Spinal cord (tissue), 10 donors: Measurements from ENCODE around the gene SH3RF3. TPM values are rescaled to one million over a fixed set of nuclear protein-coding genes. Genes with fewer than 3 reads are reported as not detected.

ENCODE experiments used
- DNase-seq, 6 donors: peaks; one replicate each; pipeline versions ENCODE4 v3.0.0 to v3.0.0-alpha.2; 2013 to 2015; ENCODE audit warnings: low spot score in 6 of 6, low read depth in 4 of 6
- H3K27ac ChIP-seq: one replicate; pipeline ENCODE4 v1.5.1; 2013; ENCODE audit warnings: low read depth, low read length, control low read depth
- H3K27me3 ChIP-seq: one replicate; pipeline ENCODE4 v1.6.1; 2013; ENCODE audit warnings: low read length; ENCODE audit not compliant: control insufficient read depth, insufficient read depth
- H3K36me3 ChIP-seq: one replicate; pipeline ENCODE4 v1.6.1; 2013; ENCODE audit warnings: low read length; ENCODE audit not compliant: control insufficient read depth, insufficient read depth
- H3K4me1 ChIP-seq: one replicate; pipeline ENCODE4 v1.6.1; 2013; ENCODE audit warnings: low read length; ENCODE audit not compliant: control insufficient read depth, insufficient read depth
- H3K4me3 ChIP-seq: one replicate; pipeline ENCODE4 v1.5.1; 2013; ENCODE audit warnings: low read depth, low read length, control low read depth
- H3K9me3 ChIP-seq: one replicate; pipeline ENCODE4 v1.6.1; 2013; ENCODE audit warnings: low read length; ENCODE audit not compliant: control insufficient read depth, insufficient read depth
- WGBS: methylation state at CpG from one replicate; pipeline ENCODE4 v1.1.5; 2013; ENCODE audit warnings: missing lambda C conversion rate; ENCODE audit not compliant: insufficient coverage; 5-methylcytosine and 5-hydroxymethylcytosine counted together
- polyA plus RNA-seq, 2 donors: library from polyadenylated mRNA; unstranded; fragments of 120-200 nt; gene quantifications; one replicate each; pipeline ENCODE4 v1.2.1, GENCODE V29; 2013; ENCODE audit not compliant: insufficient read length in 2 of 2
- total RNA-seq, 2 donors: library from RNA; depleted of rRNA in 1 of 2; stranded (reverse); fragments of 120-200 nt in 1 of 2; fragments of >200 nt in 1 of 2; gene quantifications; one replicate each; pipeline versions ENCODE4 v1.2.3 to v1.2.4, GENCODE V29; 2013 to 2014
- donor health status: healthy.

Gene SH3RF3
- total and polyA plus RNA-seq, 4 donors = 4.8 to 11.8 (median 7.8) TPM

DNA sequence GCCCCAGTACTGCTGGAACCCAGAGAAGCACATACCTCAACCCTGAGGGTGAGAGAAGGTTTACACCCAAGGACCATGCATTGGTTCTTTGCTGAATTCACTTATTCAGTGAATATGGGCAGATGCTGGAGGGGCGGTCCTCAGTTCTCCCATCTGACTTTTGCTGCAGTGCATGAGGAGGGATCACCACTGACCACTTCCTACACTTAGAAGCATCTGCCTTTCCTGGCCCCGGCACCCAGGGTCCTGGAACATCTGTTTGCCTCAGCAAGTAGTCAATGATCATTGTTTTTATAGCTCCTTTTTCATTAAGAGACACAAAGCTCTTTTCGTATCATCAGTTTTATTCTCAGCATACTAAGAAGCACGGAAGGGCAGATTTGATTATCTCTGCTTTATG lies 211.4 kb downstream of the SH3RF3 start:
- Histone ChIP-seq H3K27me3 (peaks cover 7% of the 10 kb centered on the region), H3K36me3 (no peaks in the 10 kb centered on the region), H3K9me3 (no peaks in the 10 kb centered on the region), H3K4me1 (peaks cover 26% of the 10 kb centered on the region), H3K4me3 (no peak overlapping the region), H3K27ac (no peak overlapping the region)
- no peak for DNase-seq
- whole genome bisulfite sequencing = 85% methylated on average over 3 of the region's 4 CpGs

- H3K4me1 ChIP-seq = peaks cover 31% of the 10 kb centered on the region
- H3K27ac ChIP-seq = no peak overlapping the region
- WGBS = 84% methylated on average over 6 of the region's 7 CpGs
- peak in 1 of 6 donors; percentile 57 for DNase-seq
- H3K4me3 ChIP-seq = no peak overlapping the region
- H3K9me3 ChIP-seq = no peaks in the 10 kb centered on the region
- peaks cover 7% of the 10 kb centered on the region for H3K27me3 ChIP-seq
- H3K36me3 ChIP-seq = no peaks in the 10 kb centered on the region
Observed at GRCh38 chr2:109341355-109342255, 212.6 kb downstream of the SH3RF3 start.

DNA sequence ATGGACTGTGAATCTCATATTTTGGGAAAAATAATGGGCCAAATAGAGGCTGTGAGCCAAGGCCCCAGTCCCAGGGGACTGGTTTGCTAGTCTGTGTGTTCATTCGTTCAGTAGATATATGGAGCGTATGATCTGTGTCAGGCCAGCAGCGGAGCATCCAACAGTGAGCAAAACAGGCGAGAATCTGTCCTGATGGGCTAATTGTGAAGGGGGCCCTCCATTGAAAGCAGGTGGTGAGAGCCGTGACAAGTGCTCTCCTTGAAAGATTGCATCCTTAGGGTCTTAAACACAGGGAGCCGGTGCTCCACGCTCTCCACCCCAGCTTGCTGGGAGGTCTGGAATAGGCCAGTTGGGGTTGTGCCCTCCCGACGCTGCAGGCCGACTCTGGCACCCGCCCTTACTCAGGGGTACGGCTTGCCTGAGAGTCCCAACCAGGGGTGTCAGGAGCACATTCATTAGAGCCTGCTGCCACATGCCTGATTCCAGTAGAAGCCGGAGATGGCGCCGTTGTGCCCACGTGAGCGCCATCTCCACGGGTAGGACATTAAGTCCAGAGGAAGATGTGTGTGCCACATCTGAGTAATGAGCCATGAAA lies 213.3 kb downstream of the SH3RF3 start:
- H3K4me1 ChIP-seq = peaks cover 36% of the 10 kb centered on the region
- WGBS = 64% methylated on average over 17 of the region's 18 CpGs
- H3K27ac ChIP-seq = no peak overlapping the region
- H3K36me3 ChIP-seq = no peaks in the 10 kb centered on the region
- no peaks in the 10 kb centered on the region for H3K9me3 ChIP-seq
- H3K27me3 ChIP-seq = peaks cover 7% of the 10 kb centered on the region
- no peak overlapping the region for H3K4me3 ChIP-seq
- DNase-seq = peak in 1 of 6 donors; percentile 76

GRCh38 chr2:109342930-109343329 lies 213.9 kb downstream of the SH3RF3 start:
- H3K27ac ChIP-seq = no peak overlapping the region
- peaks cover 40% of the 10 kb centered on the region for H3K4me1 ChIP-seq
- no peak overlapping the region for H3K4me3 ChIP-seq
- peak in 1 of 6 donors; percentile 82 for DNase-seq
- peaks cover 3% of the 10 kb centered on the region for H3K36me3 ChIP-seq
- H3K27me3 ChIP-seq = peaks cover 6% of the 10 kb centered on the region
- WGBS = 15% methylated on average over 4 of the region's 6 CpGs
- H3K9me3 ChIP-seq = no peaks in the 10 kb centered on the region

- Histone ChIP-seq H3K4me3 (no peak overlapping the region), H3K9me3 (no peaks in the 10 kb centered on the region), H3K27me3 (peaks cover 5% of the 10 kb centered on the region), H3K27ac (no peak overlapping the region), H3K36me3 (peaks cover 3% of the 10 kb centered on the region), H3K4me1 (peaks cover 45% of the 10 kb centered on the region)
- no peak for DNase-seq
- WGBS = 80% methylated on average over 3 of the region's 5 CpGs
Observed at GRCh38 chr2:109343460-109343859, 214.5 kb downstream of the SH3RF3 start.

DNA sequence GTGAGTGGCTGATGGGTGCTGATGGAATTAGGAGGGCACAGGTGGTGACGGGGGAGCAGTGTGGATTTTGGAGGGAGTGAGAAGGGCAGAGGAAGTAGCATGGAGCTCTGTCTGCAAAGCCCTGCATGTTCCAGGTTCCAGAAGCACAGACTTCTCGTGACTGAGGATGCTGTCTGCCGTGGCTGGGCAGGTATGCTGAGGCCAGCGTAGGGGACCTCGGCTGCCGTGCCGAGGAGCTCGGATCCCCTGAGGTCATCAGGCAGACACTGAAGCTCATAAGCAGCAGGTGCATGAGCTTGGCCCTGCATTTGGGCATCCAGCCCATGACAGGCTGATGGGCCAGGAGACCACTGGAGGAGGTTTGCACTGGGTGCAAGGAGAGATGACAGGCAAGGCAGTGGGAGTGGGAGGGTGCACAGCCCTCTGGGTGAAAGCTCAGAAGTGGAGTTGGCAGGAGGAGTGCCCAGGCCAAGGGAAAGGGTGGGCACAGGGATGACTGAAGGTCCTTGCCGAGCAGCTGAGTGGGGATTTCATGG lies 215.3 kb downstream of the SH3RF3 start:
- DNase-seq = no peak
- Histone ChIP-seq H3K27ac (no peak overlapping the region), H3K4me3 (no peak overlapping the region), H3K4me1 (peaks cover 54% of the 10 kb centered on the region), H3K27me3 (peaks cover 5% of the 10 kb centered on the region), H3K9me3 (no peaks in the 10 kb centered on the region), H3K36me3 (peaks cover 3% of the 10 kb centered on the region)
- WGBS = 89% methylated on average over 9 of the region's 9 CpGs

- peaks cover 5% of the 10 kb centered on the region for H3K27me3 ChIP-seq
- DNase-seq = no peak
- H3K4me1 ChIP-seq = peaks cover 61% of the 10 kb centered on the region
- no peak overlapping the region for H3K4me3 ChIP-seq
- H3K9me3 ChIP-seq = no peaks in the 10 kb centered on the region
- 91% methylated on average over 10 of the region's 10 CpGs for WGBS
- peaks cover 3% of the 10 kb centered on the region for H3K36me3 ChIP-seq
- no peak overlapping the region for H3K27ac ChIP-seq
Observed at GRCh38 chr2:109345091-109345490, 216.1 kb downstream of the SH3RF3 start.

GRCh38 chr2:109345653-109346480 lies 216.9 kb downstream of the SH3RF3 start:
- Histone ChIP-seq H3K27me3 (peaks cover 5% of the 10 kb centered on the region), H3K27ac (no peak overlapping the region), H3K4me1 (peaks cover 68% of the 10 kb centered on the region), H3K36me3 (peaks cover 3% of the 10 kb centered on the region), H3K9me3 (no peaks in the 10 kb centered on the region), H3K4me3 (no peak overlapping the region)
- peak in 2 of 6 donors; percentile 90 to 92 for DNase-seq
- no CpG with 5 or more reads among the region's 13 CpGs for WGBS

DNA sequence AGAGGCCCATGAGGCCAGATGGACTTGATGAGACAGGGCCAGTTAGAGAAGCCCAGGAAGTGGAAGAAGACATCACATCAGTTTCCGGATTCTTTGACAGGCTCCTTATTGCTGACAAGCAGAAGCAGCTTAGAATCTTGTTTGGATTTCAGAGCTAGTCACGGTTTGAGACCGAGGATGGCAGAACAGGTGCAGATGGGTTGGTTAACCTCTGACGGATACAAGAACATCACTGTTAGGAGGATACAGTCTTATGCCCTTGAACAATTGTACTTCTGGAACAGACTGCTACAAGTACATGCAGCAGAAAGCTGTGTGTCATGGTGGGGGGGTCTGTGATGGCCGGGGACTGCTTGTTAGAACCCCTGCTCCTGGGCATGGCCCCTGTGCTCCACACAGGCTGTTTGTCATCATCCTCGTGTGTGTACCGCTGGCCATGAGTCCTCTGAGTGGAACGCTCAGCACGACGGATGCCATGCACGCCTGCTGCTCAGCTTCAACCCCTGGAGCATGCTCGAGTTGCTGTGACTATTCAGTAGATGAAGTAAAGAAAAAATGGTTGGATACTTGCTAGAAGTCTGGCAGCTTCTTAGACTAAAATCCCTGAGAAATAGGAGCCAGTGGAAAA lies 217.7 kb downstream of the SH3RF3 start:
- WGBS = 66% methylated on average over 11 of the region's 12 CpGs
- Histone ChIP-seq H3K4me3 (no peak overlapping the region), H3K4me1 (peaks cover 76% of the 10 kb centered on the region), H3K9me3 (no peaks in the 10 kb centered on the region), H3K27me3 (peaks cover 5% of the 10 kb centered on the region), H3K27ac (no peak overlapping the region), H3K36me3 (peaks cover 3% of the 10 kb centered on the region)
- DNase-seq = peak in 1 of 6 donors; percentile 27
